Panc1 (cell line): Measurements from ENCODE around the gene SLCO2B1. TPM values are rescaled to one million over a fixed set of nuclear protein-coding genes. Genes with fewer than 3 reads are reported as not detected.

Experiments
- ATAC-seq: fragments of 200-7000 bp; cut with Tn5 transposase; 2 replicates; pipeline ENCODE4 v1.9.1; 2020; ENCODE audit warnings: mild to moderate bottlenecking, moderate library complexity
- BruUV-seq: library from RNA; stranded (reverse); fragments of 400-500 nt; replicated peaks from 2 replicates; lab custom pipeline; 2021; lab: Mats Ljungman, UMichigan
- CTCF ChIA-PET: fragments of 300-600 bp; sonication (Branson Sonifier 250); formaldehyde crosslinking; loops from one replicate; lab custom pipeline; 2022; ENCODE audit warnings: antibody characterized with exemption; lab: Charles Lee
- POLR2A ChIA-PET: fragments of 300-600 bp; sonication (Branson Sonifier 250); formaldehyde crosslinking; loops from one replicate; lab custom pipeline; 2022; ENCODE audit warnings: antibody characterized with exemption; lab: Charles Lee
- DNase-seq: peaks from one replicate; pipeline ENCODE4 v3.0.0-alpha.2; 2010; ENCODE audit warnings: low read depth, low spot score
- H3K27ac ChIP-seq: 2 replicates; pipeline ENCODE4 v1.5.1; 2011; ENCODE audit warnings: mild to moderate bottlenecking, low read length, inconsistent platforms
- H3K27me3 ChIP-seq: fragments of 200-500 bp; sonication (Bioruptor generic); 2 replicates; pipeline ENCODE4 v1.6.0; 2014; ENCODE audit warnings: low read length, inconsistent platforms; ENCODE audit not compliant: control insufficient read depth, insufficient read depth
- H3K36me3 ChIP-seq: fragments of 200-500 bp; sonication (Bioruptor generic); 2 replicates; pipeline ENCODE4 v1.5.1; 2014; ENCODE audit warnings: inconsistent platforms, mild to moderate bottlenecking, low read length, moderate library complexity; ENCODE audit not compliant: control insufficient read depth, insufficient read depth
- H3K4me1 ChIP-seq: 2 replicates; pipeline ENCODE4 v1.5.1; 2011; ENCODE audit warnings: inconsistent platforms, mild to moderate bottlenecking, low read length, moderate library complexity; ENCODE audit not compliant: control insufficient read depth, insufficient read depth
- H3K4me3 ChIP-seq, 2 experiments: 2 replicates each; pipeline ENCODE4 v1.5.1; 2011 to 2012; ENCODE audit warnings: low read depth in 2 of 2, low read length in 2 of 2, mild to moderate bottlenecking in 2 of 2, inconsistent platforms in 1 of 2, moderate library complexity in 1 of 2
- H3K9me3 ChIP-seq: fragments of 200-500 bp; sonication (Bioruptor generic); 2 replicates; pipeline ENCODE4 v1.5.1; 2014; ENCODE audit warnings: low read depth, mild to moderate bottlenecking, inconsistent platforms, low read length, moderate library complexity; ENCODE audit not compliant: control insufficient read depth, insufficient read depth
- CTCF ChIP-seq: fragments of 450-650 bp; IDR thresholded peaks from 2 replicates; pipeline ENCODE4 v1.5.1; 2017; ENCODE audit warnings: mild to moderate bottlenecking
- POLR2AphosphoS5 ChIP-seq: IDR thresholded peaks from 2 replicates; pipeline ENCODE4 v1.6.1; 2012; ENCODE audit warnings: mild to moderate bottlenecking, low read depth, low read length, moderate library complexity
- REST ChIP-seq, 2 experiments: IDR thresholded peaks; 2 replicates each; pipeline ENCODE4 v1.6.1; 2011 to 2012; ENCODE audit warnings: low read depth in 2 of 2, control low read depth in 1 of 2, low read length in 1 of 2, mild to moderate bottlenecking in 1 of 2, moderate library complexity in 1 of 2; ENCODE audit not compliant: insufficient read depth in 1 of 2
- SIN3A ChIP-seq: IDR thresholded peaks from 2 replicates; pipeline ENCODE4 v1.6.1; 2012; ENCODE audit warnings: low read depth, mild to moderate bottlenecking, low read length, moderate library complexity, borderline replicate concordance; ENCODE audit not compliant: insufficient read depth
- TCF7L2 ChIP-seq: IDR thresholded peaks from 2 replicates; pipeline ENCODE4 v1.6.1; 2011; ENCODE audit warnings: mild to moderate bottlenecking, low read depth, low read length, inconsistent platforms
- in situ Hi-C: cut with HindIII; loops from 2 replicates; pipeline ENCODE4 v1.10.0; 2016; ENCODE audit warnings: low sequenced_read_pairs, low pct_unique_long_range_greater_than_20kb
- intact Hi-C: fragments of 100-400 bp; cut with micrococcal nuclease; formaldehyde crosslinking; loops from one replicate; pipeline ENCODE4 v1.10.0; 2022; ENCODE audit not compliant: unreplicated experiment
- total RNA-seq: library from RNA; stranded (reverse); gene quantifications from one replicate; pipeline ENCODE4 v1.2.1, GENCODE V29; 2021; ENCODE audit not compliant: unreplicated experiment

SLCO2B1 gene
- total RNA-seq, 1 experiment from 2014 or later: 0.77 TPM

GRCh38 chr11:75237050-75237449 lies 86.1 kb downstream of the SLCO2B1 start:
- ChIA-PET POLR2A (no interaction called here), CTCF (interaction anchor here (1.0 kb wide), 1 partner anchor 11 kb away, joined by 3 read pairs; no protein-coding TSS in a partner anchor)
- in situ Hi-C loops: loop anchor here (25.0 kb wide), 1 partner anchor 225 kb away; no protein-coding TSS in a partner anchor

More at GRCh38 chr11:75237050-75237449, 86.1 kb downstream of the SLCO2B1 start:
- H3K4me1 ChIP-seq: no peaks in the 10 kb centered on the region
- no TSS peak for BruUV-seq
- H3K27ac ChIP-seq: no peak overlapping the region
- TF ChIP-seq TCF7L2 (no peak), CTCF (no peak), REST (IDR thresholded peaks at IDR 0.05; ENCODE audit: insufficient read depth in 1 of 2, low read depth in 2 of 2, low read length in 1 of 2) (no peak), POLR2AphosphoS5 (no peak), SIN3A (no peak)
- no peaks in the 10 kb centered on the region for H3K9me3 ChIP-seq
- no peak overlapping the region for H3K4me3 ChIP-seq
- DNase-seq (no peak), ATAC-seq (no peak)
- intact Hi-C loops: no loop called here
- no peaks in the 10 kb centered on the region; the same call in 1 of the 2 replicates for H3K27me3 ChIP-seq
- H3K36me3 ChIP-seq: no peaks in the 10 kb centered on the region
